Hematopoietic multipotent progenitor cell treated with erythropoietin and hydrocortisone succinate and interleukin-3 and kit ligand, for 17 days (in vitro differentiated cells): ENCODE measurements around the gene PIGQ.

Source experiments
- DNase-seq: peaks from one replicate; pipeline ENCODE4 v3.0.0-alpha.2; 2015; ENCODE audit warnings: low spot score

Gene PIGQ

DNA sequence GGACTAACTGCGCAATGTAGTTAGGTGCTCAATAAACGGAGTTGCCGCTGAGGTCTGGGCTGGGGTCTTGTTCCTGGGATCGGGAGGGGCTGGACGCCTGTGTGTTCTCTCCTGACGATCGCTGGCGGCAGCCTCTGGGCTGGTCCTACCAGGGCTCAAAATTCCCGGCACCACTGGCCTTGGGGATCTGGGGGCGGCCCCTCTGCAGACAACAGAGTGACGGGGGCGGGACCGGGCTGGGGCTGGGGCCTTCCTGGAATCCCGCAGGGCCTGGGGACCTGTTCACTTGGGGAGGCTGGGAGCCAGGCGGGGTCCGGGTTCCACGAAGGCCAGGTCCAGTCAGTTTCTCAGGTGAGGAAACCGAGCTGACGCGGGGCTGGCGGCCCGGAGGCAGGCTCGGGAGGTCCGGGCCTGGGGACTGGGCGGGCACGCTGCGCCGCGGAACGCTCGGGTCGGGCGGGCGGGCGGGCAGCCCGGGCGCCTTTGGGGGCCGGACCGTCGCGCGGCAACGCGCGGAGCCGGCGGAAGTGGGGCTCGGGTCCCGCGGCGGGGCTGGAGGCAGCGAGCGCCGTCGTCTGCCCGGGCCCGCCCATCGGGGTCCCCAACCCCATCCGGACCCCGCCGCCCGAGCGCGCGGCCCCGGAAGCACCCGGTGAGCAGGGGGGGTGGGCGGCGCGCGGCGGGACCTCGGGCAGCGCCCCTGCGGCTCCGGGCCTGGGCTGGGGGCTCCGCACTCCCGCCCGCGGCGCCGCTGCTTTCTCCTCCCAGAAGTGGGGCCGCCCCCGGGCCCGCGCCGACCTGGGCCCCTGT, at the start of gene PIGQ:
Gene PIGQ (plus strand): TSS at position 524 of the 810 bp plus-strand sequence. CDS start 4,107 bp downstream, outside the sequence.
- peak; percentile 59 for DNase-seq

GRCh38 chr16:520847-521246, 48.9 kb upstream of the PIGQ start:
- no peak for DNase-seq

DNA sequence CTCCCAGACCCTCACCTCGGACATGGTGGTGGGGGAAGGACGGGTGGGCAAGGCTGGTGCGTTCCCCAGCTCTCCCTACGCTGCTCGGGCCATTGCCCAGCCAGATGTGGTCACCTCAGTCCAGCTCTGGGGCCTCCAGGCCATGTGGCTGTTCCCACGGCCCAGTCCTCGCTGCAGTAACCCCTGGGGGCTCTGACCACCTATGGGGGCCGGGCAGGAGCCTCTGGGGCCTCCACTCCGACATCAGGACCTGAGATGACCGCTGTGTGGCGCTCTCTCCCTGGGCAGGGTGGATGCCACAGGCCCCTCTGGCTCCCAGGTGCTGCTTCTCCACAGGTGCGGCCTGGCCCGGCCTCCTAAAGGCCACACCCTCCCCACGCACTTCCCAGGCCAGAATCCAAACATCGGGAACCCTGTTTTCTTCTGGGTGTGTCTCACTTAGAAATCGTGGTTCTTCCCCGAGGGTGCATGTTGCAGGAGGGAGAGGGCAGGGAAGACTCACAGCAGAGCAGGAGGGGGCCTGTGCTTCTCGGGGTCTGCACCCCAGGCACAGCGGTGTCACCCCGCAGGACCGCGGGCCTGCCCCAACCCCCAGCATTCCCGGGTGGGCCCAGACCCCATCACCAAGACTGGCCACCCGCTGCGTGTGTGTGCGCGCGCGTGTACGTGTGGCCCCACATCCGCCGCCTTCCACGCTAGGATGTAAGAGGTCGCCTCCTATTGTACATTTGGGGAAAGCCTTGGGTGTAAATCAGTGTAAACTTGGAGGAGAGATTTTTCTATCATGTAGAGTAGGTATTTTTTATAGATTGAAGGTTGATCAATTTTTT, 48.2 kb upstream of the PIGQ start:
- DNase-seq = no peak

GRCh38 chr16:522320-523096, 47.3 kb upstream of the PIGQ start:
- no peak for DNase-seq

GRCh38 chr16:523097-523741, 46.5 kb upstream of the PIGQ start:
- no peak for DNase-seq

- DNase-seq = no peak
These were observed 45.3 kb upstream of the PIGQ start for GRCh38 chr16:524274-525040.

GRCh38 chr16:525123-525519, 44.6 kb upstream of the PIGQ start:
- DNase-seq = no peak

DNA sequence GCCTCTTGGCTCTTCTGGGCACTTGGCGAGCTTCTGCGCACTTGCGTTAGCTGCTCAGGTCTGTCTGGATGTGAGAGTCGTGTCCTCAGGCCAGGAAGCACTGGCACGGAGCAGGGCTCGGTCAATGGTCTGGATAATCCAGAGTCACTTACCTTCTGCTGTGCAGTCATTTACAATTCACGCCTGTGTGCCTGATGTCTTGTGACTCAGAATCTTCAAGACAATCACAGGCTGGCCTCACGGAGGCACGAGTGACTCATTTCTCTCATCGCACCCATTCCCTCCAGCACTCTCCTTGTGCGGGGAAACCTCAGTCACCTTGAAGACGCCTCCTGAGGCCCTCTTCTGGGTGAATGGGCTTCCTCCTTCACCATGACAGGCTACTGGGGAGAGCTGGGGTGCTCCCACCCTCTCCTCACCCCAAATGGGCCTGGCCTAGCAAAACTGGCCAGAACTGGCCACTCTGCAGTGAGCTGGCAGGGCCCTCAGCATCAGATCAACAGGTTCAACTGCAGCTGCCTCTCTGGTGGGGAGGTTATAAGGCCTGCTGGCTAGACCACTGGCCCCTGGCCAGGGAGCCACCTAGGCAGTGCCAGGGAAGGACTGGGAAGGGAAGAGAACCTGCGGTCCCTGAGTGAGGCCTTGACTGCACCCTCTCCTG, 44.1 kb upstream of the PIGQ start:
- DNase-seq = no peak

- peak; percentile 50 for DNase-seq
These were observed 43.4 kb upstream of the PIGQ start for GRCh38 chr16:526181-527014.

DNA sequence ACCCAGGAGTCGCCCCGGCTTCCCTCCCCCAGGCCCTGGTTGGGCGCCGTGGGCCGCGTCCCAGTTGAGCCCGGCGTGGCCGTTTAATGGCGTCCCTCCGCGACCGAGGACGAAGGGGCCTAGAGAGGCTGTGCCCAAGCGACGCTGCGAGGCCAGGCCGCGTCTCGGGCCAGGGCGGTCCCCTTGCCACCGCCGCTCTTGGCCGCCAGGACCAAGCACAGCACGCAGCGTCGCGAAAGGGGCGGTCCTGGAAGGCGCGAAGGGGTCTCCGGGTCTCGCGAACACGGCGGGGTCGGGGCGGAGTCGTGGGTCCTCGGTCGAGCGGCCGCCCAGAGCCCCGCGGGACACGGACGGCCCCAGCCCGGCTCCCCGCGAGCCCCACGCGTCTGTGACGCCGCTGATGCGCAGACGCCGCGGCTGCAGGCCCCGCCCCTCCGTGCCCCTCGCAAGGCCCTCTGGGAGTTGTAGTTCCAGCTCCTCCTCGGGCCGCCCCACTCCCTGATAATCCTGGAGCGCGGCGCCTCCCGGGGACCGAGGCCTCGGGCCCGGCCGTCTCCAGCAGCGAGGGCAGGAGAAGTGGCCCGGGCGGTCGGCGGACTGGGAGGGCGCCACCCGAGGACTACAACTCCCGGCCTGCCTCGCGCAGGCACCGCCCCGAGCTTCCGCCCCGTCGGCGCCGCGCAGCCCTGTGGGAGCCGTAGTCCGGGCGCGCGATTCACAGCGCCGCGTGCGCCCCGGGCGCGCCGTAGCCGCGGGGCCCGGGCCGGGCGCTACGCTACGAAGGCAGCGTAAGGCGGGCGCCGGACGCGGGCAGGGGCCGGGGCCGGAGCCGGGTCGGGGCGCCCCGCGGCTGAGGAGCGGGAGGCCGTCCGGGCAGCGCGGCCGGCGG, 42.5 kb upstream of the PIGQ start, which contains the start of gene CAPN15:
Gene CAPN15 (plus strand): TSS at position 698 of the 889 bp plus-strand sequence. CDS start 19,127 bp downstream, outside the sequence.
- peak; percentile 91 for DNase-seq

DNA sequence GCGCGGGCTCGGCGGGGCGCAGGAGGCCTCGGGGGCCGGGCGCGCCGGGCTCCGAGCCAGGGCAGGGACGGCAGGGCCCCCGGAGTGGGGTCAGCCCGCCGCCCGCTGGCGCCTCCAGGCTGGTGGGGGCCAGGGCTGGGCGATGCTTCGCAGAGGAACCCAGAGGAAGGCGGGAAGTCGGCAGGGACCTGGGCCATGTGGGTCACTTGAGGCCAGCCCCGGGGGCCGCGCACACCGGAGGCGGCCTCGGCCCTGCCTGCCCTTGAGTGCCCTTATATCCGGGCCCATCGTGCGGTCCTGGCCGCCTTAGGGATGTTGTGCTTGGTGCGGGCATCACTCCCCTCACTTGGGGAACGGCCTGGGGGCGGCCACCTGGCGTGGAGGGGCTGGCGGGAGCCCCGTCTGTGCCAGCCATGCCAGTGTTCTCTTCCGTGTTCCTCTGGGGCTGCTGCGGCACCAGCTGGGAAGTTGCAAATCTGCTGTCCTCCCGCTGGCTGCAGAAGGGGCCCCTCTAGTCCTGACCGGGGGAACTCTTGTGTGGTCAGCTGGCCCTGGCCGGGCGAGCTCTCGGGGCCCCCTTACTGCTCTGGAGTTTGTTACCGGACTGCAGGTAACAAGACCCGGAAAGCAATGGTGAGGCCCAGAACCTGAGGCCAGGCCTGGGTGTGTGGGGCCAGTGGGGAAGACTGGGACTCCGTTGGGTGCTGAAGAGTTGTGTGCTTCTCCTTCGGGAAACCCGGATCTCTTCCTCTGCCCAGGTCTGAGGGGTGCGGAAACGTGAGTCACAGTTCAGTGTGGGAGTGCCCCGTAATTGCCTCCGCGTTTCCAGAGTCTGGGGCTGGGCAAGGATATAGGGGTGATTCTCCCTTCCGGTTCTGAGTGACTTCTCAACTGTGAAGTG, 41.4 kb upstream of the PIGQ start:
- DNase-seq = peak; percentile 63

- DNase-seq = no peak
These were observed 40.7 kb upstream of the PIGQ start for GRCh38 chr16:529012-529575.

DNA sequence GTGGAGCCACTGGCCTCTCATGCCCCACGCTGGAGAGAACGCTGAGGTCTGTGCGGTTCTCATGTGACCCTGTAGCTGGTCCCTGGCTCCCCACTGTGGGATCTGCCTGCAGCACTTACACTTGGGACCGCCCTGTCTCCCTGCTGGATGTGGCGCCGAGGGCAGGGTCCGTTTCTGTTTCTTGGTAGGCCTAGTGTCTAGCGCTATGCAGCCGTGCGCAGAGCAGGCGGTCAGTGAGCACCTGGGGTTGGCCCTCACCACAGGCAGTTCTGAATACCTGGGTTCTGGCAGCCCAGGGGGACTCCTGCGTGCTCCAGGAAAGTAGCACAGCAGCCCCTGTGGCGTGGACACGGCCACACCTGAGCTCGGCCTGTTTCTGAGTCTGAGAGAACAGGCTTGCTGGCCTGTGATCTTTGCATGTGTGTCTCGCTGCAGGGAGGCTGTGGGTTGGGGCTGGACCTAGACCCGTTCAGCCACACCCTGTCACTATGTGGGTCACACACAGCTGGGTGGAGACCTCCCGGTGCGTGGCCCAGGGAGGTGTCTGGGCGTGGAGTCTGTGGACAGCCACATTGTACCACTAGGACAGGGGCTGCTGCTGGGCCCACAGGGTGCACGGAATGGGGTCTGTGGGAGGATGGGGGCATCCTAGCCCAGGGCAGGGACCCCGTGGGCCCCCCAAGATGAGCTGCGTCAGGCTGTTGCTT, 39.5 kb upstream of the PIGQ start:
- no peak for DNase-seq

- DNase-seq = no peak
These were observed 38.2 kb upstream of the PIGQ start for GRCh38 chr16:531494-532125.

GRCh38 chr16:533391-534123, 36.2 kb upstream of the PIGQ start:
- no peak for DNase-seq
